Measurements from ENCODE around the gene CHRM1. TPM values are rescaled to one million over a fixed set of nuclear protein-coding genes. Genes with fewer than 3 reads are reported as not detected.
A peak's percentile ranks its signal among the peaks of the same experiment; 100 is the strongest.

CHRM1 gene
- total RNA-seq, 1 experiment from 2014 or later: not detected

GRCh38 chr11:62882431-62882749 is 38.8 kb downstream of the CHRM1 start:
- H3T11ph ChIP-seq (ENCODE audit: low read length): no peak overlapping the region
- no peak overlapping the region for H4K8ac ChIP-seq (replicated peaks; ENCODE audit: insufficient read length, low read depth, low read length)
- peak overlapping the region; percentile 16 for H2BK120ac ChIP-seq (ENCODE audit: low read depth, low read length, poor library complexity, severe bottlenecking)
- H2BK5ac ChIP-seq (ENCODE audit: insufficient read length, low read length): no peak overlapping the region
- no peak overlapping the region for H3K18ac ChIP-seq (ENCODE audit: insufficient read length, low read depth, low read length)
- WGBS (ENCODE audit: extremely low coverage, insufficient read length, low lambda C conversion rate): no CpG with 5 or more reads among the region's 6 CpGs
- no peak for TF ChIP-seq CTCF (conservative IDR thresholded peaks at IDR 0.05)
- Mint-ChIP-seq H3K9me3 (peaks cover 2 to 3% of the 10 kb centered on the region in 2 experiments; a peak in 3 of 5 replicates), H3K4me1 (peaks cover 43 to 55% of the 10 kb centered on the region in 2 experiments), H3K36me3 (ENCODE audit: insufficient read depth in 1 of 3, low read depth in 3 of 3) (peaks cover 69 to 87% (median 85%) of the 10 kb centered on the region in 3 experiments), H3K27ac (peak overlapping the region; percentile 100), H3K27me3 (ENCODE audit: low read depth) (peaks cover 5% of the 10 kb centered on the region), H3K4me3 (peak overlapping the region; percentile 99 to 100)
- no peaks in the 10 kb centered on the region for H4K20me1 ChIP-seq (ENCODE audit: control insufficient read depth, insufficient read depth, insufficient read length)
- no peak overlapping the region; the same call in 1 of the 2 replicates for H3K4ac ChIP-seq (ENCODE audit: low read depth, low read length)
- no peaks in the 10 kb centered on the region; the same call in 1 of the 2 replicates for H3K4me1 ChIP-seq (ENCODE audit: insufficient read depth, low read length)
- peak overlapping the region; percentile 5 for H3K9ac ChIP-seq (ENCODE audit: extremely low read depth, insufficient read length, low read length)
- H3K27ac ChIP-seq (ENCODE audit: insufficient read length, low read depth, low read length): peak overlapping the region; percentile 22
- no peak overlapping the region for H3K56ac ChIP-seq (ENCODE audit: insufficient read length, low read depth, low read length)
- H3K23ac ChIP-seq (ENCODE audit: insufficient read length, low read depth, low read length): no peak overlapping the region
- no peak overlapping the region for H2BK12ac ChIP-seq (ENCODE audit: insufficient read length, low read depth, low read length)
- peak overlapping the region; percentile 41 for H3K4me2 ChIP-seq (ENCODE audit: insufficient read depth, insufficient read length, low read length)
- no peak overlapping the region for H2AK5ac ChIP-seq (ENCODE audit: insufficient read length, low read length)
- H3K23me2 ChIP-seq (ENCODE audit: insufficient read length, low read depth, low read length, poor library complexity, severe bottlenecking): peaks cover 15% of the 10 kb centered on the region
- no peak overlapping the region for H4K5ac ChIP-seq (ENCODE audit: insufficient read length, low read depth, low read length)
- no peaks in the 10 kb centered on the region for H3K9me3 ChIP-seq (ENCODE audit: control insufficient read depth, low read depth, low read length)
- no peak overlapping the region for H2AFZ ChIP-seq (ENCODE audit: low read length)
- DNase-seq: no peak
- no peak overlapping the region for H4K91ac ChIP-seq (ENCODE audit: insufficient read length, low read depth, low read length)
- H3K79me2 ChIP-seq (ENCODE audit: insufficient read depth, low read length): peaks cover 4% of the 10 kb centered on the region; the same call in 1 of the 2 replicates
- H2BK20ac ChIP-seq (ENCODE audit: low read depth, low read length, poor library complexity, severe bottlenecking): no peak overlapping the region
- H3K14ac ChIP-seq (ENCODE audit: insufficient read depth, low read length): no peak overlapping the region
- H2BK15ac ChIP-seq (ENCODE audit: low read depth, low read length): no peak overlapping the region
- no peaks in the 10 kb centered on the region for H3K27me3 ChIP-seq (ENCODE audit: insufficient read depth, low read length)
- H3K79me1 ChIP-seq (ENCODE audit: insufficient read depth, low read depth, low read length, poor library complexity, severe bottlenecking): no peaks in the 10 kb centered on the region
